MM.1S (cell line): Measurements from ENCODE around the gene RFX7.

Source experiments
- DNase-seq: peaks from one replicate; pipeline ENCODE4 v3.0.0-alpha.2; 2015
- H2AFZ ChIP-seq: fragments of 300-600 bp; sonication (generic); 2 replicates; pipeline ENCODE4 v1.6.0; 2016; ENCODE audit warnings: antibody characterized with exemption, low read length
- H3F3A ChIP-seq: fragments of 300-600 bp; sonication (generic); 2 replicates; pipeline ENCODE4 v1.6.1; 2016; ENCODE audit warnings: mild to moderate bottlenecking, antibody characterized with exemption, low read length, moderate library complexity, mixed read lengths; ENCODE audit not compliant: insufficient read depth
- H3K27ac ChIP-seq: fragments of 300-600 bp; sonication (generic); 2 replicates; pipeline ENCODE4 v1.5.1; 2016; ENCODE audit warnings: mild to moderate bottlenecking, low read length
- H3K27me3 ChIP-seq: fragments of 300-600 bp; sonication (generic); replicated peaks from 2 replicates; pipeline ENCODE4 v1.6.0; 2016; ENCODE audit warnings: low read length; ENCODE audit not compliant: insufficient read depth
- H3K36me3 ChIP-seq: fragments of 300-600 bp; sonication (generic); replicated peaks from 2 replicates; pipeline ENCODE4 v1.6.1; 2016; ENCODE audit warnings: mild to moderate bottlenecking, low read length, mixed read lengths; ENCODE audit not compliant: insufficient read depth
- H3K4me1 ChIP-seq: fragments of 300-600 bp; sonication (generic); 2 replicates; pipeline ENCODE4 v1.6.1; 2016; ENCODE audit warnings: low read length, mixed read lengths
- H3K4me2 ChIP-seq: fragments of 300-600 bp; sonication (generic); 2 replicates; pipeline ENCODE4 v1.6.0; 2016; ENCODE audit warnings: low read depth, low read length
- H3K4me3 ChIP-seq: fragments of 300-600 bp; sonication (generic); 2 replicates; pipeline ENCODE4 v1.5.1; 2016; ENCODE audit warnings: low read length, mixed read lengths
- H3K79me2 ChIP-seq: fragments of 300-600 bp; sonication (generic); 2 replicates; pipeline ENCODE4 v1.6.1; 2016; ENCODE audit warnings: mixed run types, low read length, mixed read lengths
- H3K9ac ChIP-seq: fragments of 300-600 bp; sonication (generic); 2 replicates; pipeline ENCODE4 v1.6.1; 2016; ENCODE audit warnings: low read length, mixed read lengths
- H3K9me2 ChIP-seq: fragments of 300-600 bp; sonication (generic); replicated peaks from 2 replicates; pipeline ENCODE4 v1.6.1; 2016; ENCODE audit warnings: mild to moderate bottlenecking, low read length, mixed read lengths; ENCODE audit not compliant: insufficient read depth
- H3K9me3 ChIP-seq: fragments of 300-600 bp; sonication (generic); replicated peaks from 2 replicates; pipeline ENCODE4 v1.6.1; 2016; ENCODE audit warnings: mild to moderate bottlenecking, low read length, mixed read lengths; ENCODE audit not compliant: insufficient read depth
- H4K20me1 ChIP-seq: fragments of 300-600 bp; sonication (generic); 2 replicates; pipeline ENCODE4 v1.6.1; 2016; ENCODE audit warnings: mild to moderate bottlenecking, low read length, moderate library complexity, mixed read lengths; ENCODE audit not compliant: insufficient read depth
- CTCF ChIP-seq: fragments of 300-600 bp; sonication (generic); IDR thresholded peaks from 2 replicates; pipeline ENCODE4 v1.5.1; 2016; ENCODE audit warnings: antibody characterized with exemption, low read length, mixed read lengths
- EZH2 ChIP-seq: fragments of 300-600 bp; sonication (generic); optimal IDR thresholded peaks from 2 replicates; pipeline ENCODE3; 2017; ENCODE audit warnings: low read depth, mild to moderate bottlenecking, antibody characterized with exemption, low read length, mixed read lengths
- EZH2phosphoT487 ChIP-seq: fragments of 300-600 bp; sonication (generic); IDR thresholded peaks from 2 replicates; pipeline ENCODE4 v1.6.1; 2018; ENCODE audit warnings: antibody characterized with exemption, low read length

Gene RFX7

GRCh38 chr15:56208641-56209155 is 35.0 kb downstream of the RFX7 start:
- H3K9ac ChIP-seq = no peak overlapping the region
- peaks cover 93% of the 10 kb centered on the region for H3K79me2 ChIP-seq
- no peaks in the 10 kb centered on the region for H3K36me3 ChIP-seq
- H3K27me3 ChIP-seq = 0 out of 2 replicates have a peak, but pooled peaks cover 11% of the 10 kb centered on the region
- no peaks in the 10 kb centered on the region for H3K9me2 ChIP-seq
- no peak overlapping the region for H3K27ac ChIP-seq
- H3K4me3 ChIP-seq = no peak overlapping the region
- no peaks in the 10 kb centered on the region for H3K9me3 ChIP-seq
- peaks cover 55% of the 10 kb centered on the region for H4K20me1 ChIP-seq
- TF ChIP-seq CTCF (no peak), EZH2 (no peak)
- H2AFZ ChIP-seq = no peak overlapping the region
- no peak for DNase-seq
- H3K4me1 ChIP-seq = peaks cover 14% of the 10 kb centered on the region; the same call in 1 of the 2 replicates
- H3K4me2 ChIP-seq = no peak overlapping the region
- 0 out of 2 replicates have a peak, but pooled peaks cover 5% of the 10 kb centered on the region for H3F3A ChIP-seq

- Histone ChIP-seq H3F3A (0 out of 2 replicates have a peak, but pooled peaks cover 5% of the 10 kb centered on the region), H3K4me2 (no peak overlapping the region), H3K36me3 (no peaks in the 10 kb centered on the region), H3K9me2 (no peaks in the 10 kb centered on the region), H3K79me2 (peaks cover 94% of the 10 kb centered on the region), H3K4me1 (peaks cover 14% of the 10 kb centered on the region; the same call in 1 of the 2 replicates), H3K9ac (no peak overlapping the region), H3K9me3 (no peaks in the 10 kb centered on the region), H4K20me1 (peaks cover 55% of the 10 kb centered on the region), H2AFZ (no peak overlapping the region), H3K27ac (no peak overlapping the region), H3K27me3 (0 out of 2 replicates have a peak, but pooled peaks cover 11% of the 10 kb centered on the region), H3K4me3 (no peak overlapping the region)
- TF ChIP-seq EZH2 = no peak
- TF ChIP-seq EZH2phosphoT487 = no peak
- TF ChIP-seq CTCF = no peak
- DNase-seq = no peak
These were observed 35.5 kb downstream of the RFX7 start for GRCh38 chr15:56208185-56208584.

- Histone ChIP-seq H2AFZ (no peak overlapping the region), H4K20me1 (peaks cover 59% of the 10 kb centered on the region), H3F3A (0 out of 2 replicates have a peak, but pooled peaks cover 5% of the 10 kb centered on the region), H3K27ac (no peak overlapping the region), H3K4me1 (peaks cover 14% of the 10 kb centered on the region; the same call in 1 of the 2 replicates), H3K4me2 (no peak overlapping the region; the same call in 1 of the 2 replicates), H3K9ac (no peak overlapping the region), H3K79me2 (peaks cover 94% of the 10 kb centered on the region), H3K9me3 (no peaks in the 10 kb centered on the region), H3K9me2 (no peaks in the 10 kb centered on the region), H3K36me3 (no peaks in the 10 kb centered on the region), H3K27me3 (0 out of 2 replicates have a peak, but pooled peaks cover 11% of the 10 kb centered on the region), H3K4me3 (no peak overlapping the region)
- no peak for DNase-seq
- TF ChIP-seq EZH2phosphoT487 (no peak), CTCF (no peak)
These were observed 36.0 kb downstream of the RFX7 start for GRCh38 chr15:56207711-56208110.
